HuH-7.5 (cell line): ENCODE measurements around the gene KCNN4.
"Not testable (repeated sequence)": the region's sequence is repeated elsewhere in the genome, so short reads cannot be mapped to it uniquely, and the experiment has no call there.

Experiments
- DNase-seq: peaks from one replicate; pipeline ENCODE4 v3.0.0; 2011; ENCODE audit warnings: low spot score

KCNN4 gene

GRCh38 chr19:43798546-43799409, 18.0 kb upstream of the KCNN4 start:
- no peak for DNase-seq

- DNase-seq = no peak
These were observed 17.3 kb upstream of the KCNN4 start for GRCh38 chr19:43798026-43798545.

DNA sequence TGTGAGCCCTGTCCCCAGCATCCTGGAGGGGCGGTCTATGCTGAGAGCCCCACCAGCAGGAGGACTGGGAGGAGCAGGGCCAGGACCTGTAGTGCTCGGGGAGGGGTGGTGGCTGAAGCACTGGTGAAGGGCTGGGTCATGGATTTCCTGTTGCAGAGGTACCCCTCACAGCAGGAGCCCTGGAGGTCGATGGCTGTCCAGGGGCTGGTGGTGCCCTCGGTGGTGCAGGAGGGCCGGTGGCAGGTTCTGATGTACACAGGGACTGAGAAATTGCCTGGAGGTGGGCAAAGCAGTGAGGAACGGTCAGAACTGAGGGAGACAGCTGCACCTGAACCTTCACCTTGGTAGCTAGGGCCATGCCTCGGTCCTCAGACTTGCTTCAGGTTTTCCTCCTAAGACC, 16.8 kb upstream of the KCNN4 start:
- DNase-seq = no peak

GRCh38 chr19:43797118-43797517, 16.3 kb upstream of the KCNN4 start:
- DNase-seq = no peak

- DNase-seq = no peak
These were observed 9.8 kb upstream of the KCNN4 start for GRCh38 chr19:43790587-43790986.

DNA sequence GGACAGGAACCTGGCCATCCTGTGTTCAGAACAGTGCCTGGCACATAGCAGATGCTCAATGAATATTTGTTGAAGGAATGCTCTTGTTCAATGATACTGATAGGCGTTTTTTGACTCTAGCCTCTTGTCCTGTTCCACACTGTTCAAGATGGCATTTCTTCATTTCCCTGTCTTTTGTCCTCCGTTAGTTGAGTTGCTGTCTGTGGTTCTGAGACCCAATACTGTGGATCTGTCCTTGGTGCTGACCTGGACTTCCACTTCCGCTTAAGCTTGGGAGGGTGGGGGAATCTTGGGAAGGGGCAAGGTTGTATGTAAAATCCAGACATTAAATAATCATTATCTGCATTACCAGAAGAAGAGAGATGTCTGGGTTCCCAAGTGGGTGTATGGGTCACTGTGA, 8.3 kb upstream of the KCNN4 start:
- DNase-seq = no peak

DNA sequence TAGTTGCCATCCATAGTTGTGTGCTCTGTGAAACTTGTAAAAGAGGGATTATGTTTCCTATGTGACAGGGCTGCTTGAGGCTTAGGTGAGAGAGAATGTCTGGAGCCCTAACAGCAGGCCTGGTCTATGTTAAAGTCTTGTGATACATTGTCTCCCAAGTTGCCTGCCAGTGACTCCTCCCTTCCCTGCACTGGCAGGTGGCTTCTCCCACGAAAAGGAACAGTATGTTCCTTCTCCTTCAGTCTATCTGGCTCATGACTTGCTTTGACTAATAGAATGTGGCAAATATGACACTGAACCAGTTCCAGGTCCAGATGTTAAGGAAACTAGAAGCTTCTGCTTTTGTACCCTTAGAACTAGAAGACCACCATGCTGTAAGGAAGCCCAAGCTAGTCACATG, 5.9 kb upstream of the KCNN4 start:
- no peak for DNase-seq

GRCh38 chr19:43784981-43785808, 4.4 kb upstream of the KCNN4 start:
- peak; percentile 73 for DNase-seq

DNA sequence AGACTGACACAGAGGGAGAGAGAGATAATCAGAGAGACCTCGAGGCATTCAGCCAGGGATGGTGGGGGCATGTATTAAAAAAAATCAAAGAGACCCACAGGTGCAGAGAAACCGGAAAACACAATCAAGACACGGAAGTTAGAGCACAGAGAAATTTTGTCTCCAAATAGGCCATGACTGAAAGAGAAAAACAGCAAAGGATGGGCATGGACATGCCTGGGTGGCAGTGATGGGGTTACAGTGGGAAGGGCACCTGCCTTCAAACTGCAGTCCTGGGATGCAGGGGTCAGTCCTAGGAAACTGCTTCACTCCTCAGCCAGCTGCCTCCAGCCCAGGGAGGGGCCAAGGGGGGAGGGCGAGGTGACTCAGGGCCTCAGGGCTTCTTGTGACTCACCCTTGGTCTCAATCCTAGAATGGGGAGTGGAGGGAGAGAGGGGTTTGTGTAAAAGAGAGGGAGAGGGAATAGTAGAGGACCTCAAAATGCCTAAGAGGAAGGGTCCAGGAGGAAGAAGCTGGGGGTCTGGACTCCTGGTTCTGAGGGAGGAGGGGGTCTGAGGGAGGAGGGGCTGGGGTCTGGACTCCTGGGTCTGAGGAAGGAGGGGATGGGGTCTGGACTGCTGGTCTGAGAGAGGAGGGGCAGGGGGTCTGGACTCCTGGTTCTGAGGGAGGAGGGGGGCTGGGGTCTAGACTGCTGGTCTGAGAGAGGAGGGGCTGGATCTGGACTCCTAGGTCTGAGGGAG, 3.6 kb upstream of the KCNN4 start:
- no peak for DNase-seq

DNA sequence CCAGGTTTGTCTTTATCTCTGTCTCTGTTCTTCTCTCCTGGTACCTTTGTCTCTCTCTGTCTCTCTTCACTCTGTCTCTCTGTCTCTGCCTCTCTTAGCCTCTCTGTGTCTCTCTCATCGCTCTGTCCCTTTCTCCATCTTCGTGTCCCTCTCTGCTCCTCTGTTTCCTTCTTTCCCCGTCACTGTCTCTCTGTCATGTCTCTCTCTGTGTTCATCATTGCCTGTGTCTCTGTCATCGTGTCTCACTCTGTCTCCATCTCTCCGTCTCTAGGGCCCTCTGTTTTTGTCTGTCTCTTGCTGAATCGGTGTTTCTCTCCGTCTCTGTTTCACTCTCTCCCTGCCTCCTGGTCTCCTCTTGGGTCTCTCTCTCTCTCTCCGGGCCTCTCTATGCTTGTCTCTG, 2.9 kb upstream of the KCNN4 start:
- no peak for DNase-seq

DNA sequence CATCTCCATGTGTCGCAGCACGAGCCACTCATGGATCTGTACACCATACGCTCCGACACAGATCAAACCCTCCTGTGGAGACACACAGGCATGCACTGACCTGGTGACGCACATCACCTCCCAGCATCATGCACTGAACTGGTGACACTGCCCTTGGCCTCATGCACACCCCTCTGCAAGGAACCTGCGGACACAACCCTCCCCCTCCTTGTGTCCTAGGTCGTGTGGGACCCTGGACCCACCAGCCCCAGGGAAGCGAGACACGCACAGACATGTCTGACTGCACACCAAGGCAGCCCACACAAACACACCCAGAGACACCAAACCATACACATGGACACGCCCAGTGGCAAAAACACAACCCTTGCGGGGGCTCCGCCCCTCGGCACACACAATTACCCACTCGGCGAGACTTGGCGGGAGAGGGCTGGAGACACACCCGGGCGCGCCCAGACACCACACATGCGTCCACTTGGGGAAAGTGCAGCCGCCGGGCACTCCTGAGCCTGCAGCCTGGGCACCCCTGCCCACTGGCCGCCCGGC, 2.0 kb upstream of the KCNN4 start:
- DNase-seq = no peak

- no peak for DNase-seq
These were observed 1.5 kb upstream of the KCNN4 start for GRCh38 chr19:43782311-43782660.

GRCh38 chr19:43781630-43782310, 997 bp upstream of the KCNN4 start:
- DNase-seq = no peak

GRCh38 chr19:43779820-43780219, 953 bp downstream of the KCNN4 start:
- no peak for DNase-seq

- no peak for DNase-seq
These were observed 1.5 kb downstream of the KCNN4 start for GRCh38 chr19:43779147-43779819.

DNA sequence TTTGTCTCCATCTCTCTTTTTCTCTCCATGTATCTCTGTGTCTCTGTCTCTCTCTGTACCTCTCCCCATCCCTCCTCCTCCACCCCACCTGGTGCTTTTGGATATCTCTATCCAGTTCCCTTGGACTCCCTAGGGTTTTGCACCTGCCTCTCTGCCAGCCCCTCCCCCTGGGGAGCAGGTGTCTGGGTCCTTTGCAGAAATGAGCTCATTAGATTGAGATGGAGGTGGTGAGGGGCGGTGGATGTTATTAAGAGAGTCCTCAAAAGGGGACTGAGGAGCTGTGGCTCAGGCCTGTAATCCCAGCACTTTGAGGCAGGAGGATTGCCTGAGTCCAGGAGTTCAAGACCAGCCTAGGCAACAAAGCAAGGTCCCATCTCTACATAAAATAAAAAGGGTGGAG, 2.1 kb downstream of the KCNN4 start:
- DNase-seq = no peak

GRCh38 chr19:43777163-43777695, 3.5 kb downstream of the KCNN4 start:
- no peak for DNase-seq

- no peak for DNase-seq
These were observed 4.5 kb downstream of the KCNN4 start for GRCh38 chr19:43776286-43776685.

- DNase-seq = no peak
These were observed 5.4 kb downstream of the KCNN4 start for GRCh38 chr19:43775299-43775890.

DNA sequence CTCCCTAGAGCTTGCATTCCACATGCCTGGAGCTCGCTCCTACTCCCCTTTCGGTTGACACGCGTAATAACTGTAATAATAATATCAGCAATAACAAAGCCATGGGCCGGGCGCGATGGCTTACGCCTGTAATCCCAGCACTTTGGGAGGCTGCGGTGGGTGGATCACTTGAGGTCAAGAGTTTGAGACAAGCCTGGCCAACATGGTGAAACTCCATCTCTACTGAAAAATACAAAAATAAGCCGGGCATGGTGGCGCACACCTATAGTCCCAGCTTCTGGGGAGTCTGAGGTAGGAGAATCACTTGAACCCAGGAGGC, 5.9 kb downstream of the KCNN4 start:
- not testable (repeated sequence) for DNase-seq
